CD14-positive monocyte (primary cell): ENCODE results near the gene ERBB4. TPM values are rescaled to one million over a fixed set of nuclear protein-coding genes. Genes with fewer than 3 reads are reported as not detected.

ENCODE experiments used
- DNase-seq, 3 donors: peaks; one replicate each; pipeline ENCODE4 v3.0.0-alpha.2; 2011 to 2022
- H2AFZ ChIP-seq: 2 replicates; pipeline ENCODE4 v1.6.0; 2012; ENCODE audit warnings: mild to moderate bottlenecking, low read depth, low read length, inconsistent platforms; ENCODE audit not compliant: insufficient read depth, poor library complexity, severe bottlenecking
- H3K27ac ChIP-seq, 2 donors: 1 replicate in 1 of 2; 2 replicates in 1 of 2; pipeline ENCODE4 v1.5.1; 2012 to 2013; ENCODE audit warnings: low read length in 2 of 2, control low read depth in 1 of 2, inconsistent platforms in 1 of 2, low read depth in 1 of 2, mild to moderate bottlenecking in 1 of 2
- H3K27me3 ChIP-seq, 2 donors: one replicate each; pipeline versions ENCODE4 v1.6.0 to v1.6.1; 2011 to 2013; ENCODE audit warnings: low read length in 2 of 2; ENCODE audit not compliant: control insufficient read depth in 2 of 2, insufficient read depth in 2 of 2
- H3K36me3 ChIP-seq, 2 donors: replicated peaks in 1 of 2; 1 replicate in 1 of 2; 2 replicates in 1 of 2; pipeline versions ENCODE4 v1.5.1 to v1.6.1; 2012 to 2013; ENCODE audit warnings: low read length in 2 of 2, control low read depth in 1 of 2, inconsistent platforms in 1 of 2, mild to moderate bottlenecking in 1 of 2; ENCODE audit not compliant: insufficient read depth in 2 of 2, control insufficient read depth in 1 of 2
- H3K4me1 ChIP-seq, 2 donors: 1 replicate in 1 of 2; 2 replicates in 1 of 2; pipeline versions ENCODE4 v1.5.1 to v1.6.1; 2012 to 2013; ENCODE audit warnings: low read length in 2 of 2, control low read depth in 1 of 2, inconsistent platforms in 1 of 2, mild to moderate bottlenecking in 1 of 2, moderate library complexity in 1 of 2; ENCODE audit not compliant: insufficient read depth in 2 of 2, control insufficient read depth in 1 of 2
- H3K4me2 ChIP-seq: replicated peaks from 2 replicates; pipeline ENCODE3; 2012; ENCODE audit warnings: low read length, moderate library complexity, mild to moderate bottlenecking; ENCODE audit not compliant: poor library complexity, severe bottlenecking; ENCODE audit errors: extremely low read depth
- H3K4me3 ChIP-seq, 3 experiments: fragments of 200-600 bp in 1 of 3; sonication (generic) in 1 of 3; replicated peaks in 1 of 3; 1 replicate in 2 of 3; 2 replicates in 1 of 3; pipeline ENCODE4 v1.5.1; 2011 to 2013; ENCODE audit warnings: low read length in 3 of 3, mild to moderate bottlenecking in 3 of 3, control low read depth in 2 of 3, low read depth in 2 of 3, inconsistent platforms in 1 of 3, moderate library complexity in 1 of 3
- H3K79me2 ChIP-seq: 2 replicates; pipeline ENCODE4 v1.6.0; 2012; ENCODE audit warnings: mild to moderate bottlenecking, control low read depth, inconsistent platforms, low read length, moderate library complexity; ENCODE audit not compliant: insufficient read depth
- H3K9ac ChIP-seq: 2 replicates; pipeline ENCODE4 v1.6.0; 2017; ENCODE audit warnings: low read length, mild to moderate bottlenecking; ENCODE audit not compliant: insufficient read depth, poor library complexity, severe bottlenecking
- H3K9me3 ChIP-seq, 2 donors: replicated peaks in 1 of 2; 1 replicate in 1 of 2; 2 replicates in 1 of 2; pipeline versions ENCODE4 v1.5.1 to v1.6.1; 2012 to 2013; ENCODE audit warnings: low read length in 2 of 2, control low read depth in 1 of 2; ENCODE audit not compliant: control insufficient read depth in 1 of 2, insufficient read depth in 1 of 2
- H4K20me1 ChIP-seq: 2 replicates; pipeline ENCODE4 v1.6.0; 2012; ENCODE audit warnings: mild to moderate bottlenecking, low read length, control low read depth, moderate library complexity; ENCODE audit not compliant: insufficient read depth
- H3K27ac Mint-ChIP-seq, 7 donors: one replicate each; pipeline ENCODE4 v1.8.0; 2020; ENCODE audit warnings: mild to moderate bottlenecking in 7 of 7, mixed read lengths in 7 of 7, moderate library complexity in 6 of 7, inconsistent platforms in 2 of 7
- H3K27me3 Mint-ChIP-seq, 3 donors: one replicate each; pipeline ENCODE4 v1.8.0; 2021 to 2022; ENCODE audit warnings: low read depth in 3 of 3, mild to moderate bottlenecking in 3 of 3, mixed read lengths in 3 of 3, moderate library complexity in 3 of 3, inconsistent platforms in 1 of 3
- H3K36me3 Mint-ChIP-seq, 2 donors: one replicate each; pipeline ENCODE4 v1.8.0; 2020; ENCODE audit warnings: mixed read lengths in 2 of 2, inconsistent platforms in 1 of 2, mild to moderate bottlenecking in 1 of 2
- H3K4me1 Mint-ChIP-seq: one replicate; pipeline ENCODE4 v1.8.0; 2020; ENCODE audit warnings: mild to moderate bottlenecking, mixed read lengths
- H3K4me3 Mint-ChIP-seq, 2 donors: one replicate each; pipeline ENCODE4 v1.8.0; 2020; ENCODE audit warnings: mild to moderate bottlenecking in 2 of 2, mixed read lengths in 2 of 2, moderate library complexity in 1 of 2
- H3K9me3 Mint-ChIP-seq, 7 donors: one replicate each; pipeline ENCODE4 v1.8.0; 2020 to 2022; ENCODE audit warnings: mixed read lengths in 7 of 7, mild to moderate bottlenecking in 6 of 7, moderate library complexity in 6 of 7, inconsistent platforms in 2 of 7
- CTCF ChIP-seq: fragments of 200-600 bp; IDR thresholded peaks from one replicate; pipeline ENCODE4 v1.8.0; 2022; ENCODE audit warnings: antibody characterized with exemption, mild to moderate bottlenecking
- WGBS: methylation state at CpG from one replicate; pipeline ENCODE4 v1.1.5; 2013; ENCODE audit warnings: missing lambda C conversion rate; ENCODE audit not compliant: insufficient coverage; 5-methylcytosine and 5-hydroxymethylcytosine counted together
- intact Hi-C, 2 donors: fragments of 100-400 bp; cut with micrococcal nuclease; formaldehyde crosslinking; loops; one replicate each; pipeline versions ENCODE4 v1.15.0 to v1.15.1; 2023
- polyA plus RNA-seq, 3 donors: library from polyadenylated mRNA; depleted of rRNA in 1 of 3; unstranded in 2 of 3; stranded (reverse) in 1 of 3; fragments of 300-500 nt in 2 of 3; fragments of >200 nt in 1 of 3; fragmentation: Illumina TruSeq in 2 of 3; gene quantifications; 1 replicate in 2 of 3; 2 replicates in 1 of 3; pipeline ENCODE4 v1.2.3, GENCODE V29; 2012 to 2021

The ERBB4 gene
- polyA plus RNA-seq, 3 donors, result not detected

- Histone ChIP-seq H3K36me3 (no peaks in the 10 kb centered on the region), H2AFZ (no peak overlapping the region), H3K9ac (no peak overlapping the region), H3K79me2 (no peaks in the 10 kb centered on the region), H3K4me2 (no peak overlapping the region), H3K4me1 (no peaks in the 10 kb centered on the region), H3K4me3 (no peak overlapping the region), H3K9me3 (no peaks in the 10 kb centered on the region), H3K27me3 (no peaks in the 10 kb centered on the region), H3K27ac (no peak overlapping the region), H4K20me1 (no peaks in the 10 kb centered on the region)
- WGBS, result 83% methylated on average over 1 of the region's 3 CpGs
- Mint-ChIP-seq H3K9me3 (no peaks in the 10 kb centered on the region), H3K4me3 (no peak overlapping the region), H3K27me3 (no peaks in the 10 kb centered on the region), H3K27ac (no peak overlapping the region), H3K36me3 (no peaks in the 10 kb centered on the region), H3K4me1 (no peaks in the 10 kb centered on the region)
- no peak for TF ChIP-seq CTCF
- intact Hi-C loops, result no loop called here
- no peak for DNase-seq
Measured at GRCh38 chr2:212392544-212392943, 146.1 kb downstream of the ERBB4 start.

GRCh38 chr2:212392043-212392442, 146.6 kb downstream of the ERBB4 start:
- no peak overlapping the region for H3K4me2 ChIP-seq
- no peaks in the 10 kb centered on the region for H4K20me1 ChIP-seq

More at GRCh38 chr2:212392043-212392442, 146.6 kb downstream of the ERBB4 start:
- Histone ChIP-seq H3K4me1 (no peaks in the 10 kb centered on the region), H3K36me3 (no peaks in the 10 kb centered on the region), H2AFZ (no peak overlapping the region), H3K27me3 (no peaks in the 10 kb centered on the region), H3K9ac (no peak overlapping the region), H3K9me3 (no peaks in the 10 kb centered on the region), H3K27ac (no peak overlapping the region), H3K4me3 (no peak overlapping the region), H3K79me2 (no peaks in the 10 kb centered on the region)
- H3K4me1 Mint-ChIP-seq, result no peaks in the 10 kb centered on the region
- no peak for TF ChIP-seq CTCF
- H3K27ac Mint-ChIP-seq, result no peak overlapping the region
- no peak for DNase-seq
- H3K9me3 Mint-ChIP-seq, result no peaks in the 10 kb centered on the region
- no CpG with 5 or more reads among the region's 2 CpGs for WGBS
- H3K27me3 Mint-ChIP-seq, result no peaks in the 10 kb centered on the region
- no peaks in the 10 kb centered on the region for H3K36me3 Mint-ChIP-seq
- intact Hi-C loops, result no loop called here
- no peak overlapping the region for H3K4me3 Mint-ChIP-seq
